ENCODE measurements around the gene RNF4. TPM values are rescaled to one million over a fixed set of nuclear protein-coding genes. Genes with fewer than 3 reads are reported as not detected.

RNF4 gene
- total and polyA plus RNA-seq, 10 of the 15 experiments (the other 5 are each of a cell fraction or from before 2014, with no cell fraction given): 34.9 to 145 (median 76.1) TPM

DNA sequence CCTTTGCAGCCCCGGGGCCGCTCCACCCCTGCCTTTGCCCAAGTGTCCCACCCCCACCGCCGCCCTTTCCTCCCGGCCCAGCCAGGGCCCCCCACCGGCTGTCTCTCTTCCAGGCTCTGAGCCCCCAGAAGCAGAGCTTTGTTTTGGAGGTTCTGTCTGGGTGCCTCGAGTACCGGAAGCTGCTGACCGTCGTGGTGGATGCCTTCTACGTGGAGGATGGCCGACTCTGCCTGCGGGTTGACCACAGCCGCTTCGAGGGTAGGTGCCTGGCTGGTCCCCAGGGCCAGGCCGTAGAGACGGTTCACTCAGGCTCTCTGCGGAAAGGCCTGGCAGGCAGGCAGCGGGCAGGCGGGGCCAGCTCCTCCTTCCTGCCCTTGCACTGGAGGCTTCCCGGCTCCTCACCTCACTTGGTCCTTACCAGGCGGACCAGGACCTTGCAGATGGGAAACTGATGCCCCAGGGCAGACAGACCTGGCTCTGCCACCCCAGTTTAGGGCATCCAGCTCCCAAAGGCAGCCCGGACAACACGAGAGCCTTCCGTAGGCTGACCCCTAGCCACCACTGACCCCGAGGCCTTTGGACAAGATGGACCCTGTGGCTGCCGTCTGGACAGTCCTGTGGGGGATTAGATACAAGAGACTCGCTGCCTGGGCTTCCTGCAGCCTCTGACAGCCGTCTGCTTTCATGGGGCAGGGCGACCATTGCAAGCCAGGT lies 32.0 kb upstream of the RNF4 start (continued):
- TF ChIP-seq, protein P1, sequence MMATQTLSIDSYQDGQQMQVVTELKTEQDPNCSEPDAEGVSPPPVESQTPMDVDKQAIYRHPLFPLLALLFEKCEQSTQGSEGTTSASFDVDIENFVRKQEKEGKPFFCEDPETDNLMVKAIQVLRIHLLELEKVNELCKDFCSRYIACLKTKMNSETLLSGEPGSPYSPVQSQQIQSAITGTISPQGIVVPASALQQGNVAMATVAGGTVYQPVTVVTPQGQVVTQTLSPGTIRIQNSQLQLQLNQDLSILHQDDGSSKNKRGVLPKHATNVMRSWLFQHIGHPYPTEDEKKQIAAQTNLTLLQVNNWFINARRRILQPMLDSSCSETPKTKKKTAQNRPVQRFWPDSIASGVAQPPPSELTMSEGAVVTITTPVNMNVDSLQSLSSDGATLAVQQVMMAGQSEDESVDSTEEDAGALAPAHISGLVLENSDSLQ (IDR thresholded peaks at IDR 0.05): no peak
- TF ChIP-seq ZNF384 (IDR thresholded peaks at IDR 0.05; ENCODE audit: borderline replicate concordance, low read depth, low read length) (no peak), TCF7 (IDR thresholded peaks at IDR 0.05; ENCODE audit: borderline replicate concordance) (no peak)

DNA sequence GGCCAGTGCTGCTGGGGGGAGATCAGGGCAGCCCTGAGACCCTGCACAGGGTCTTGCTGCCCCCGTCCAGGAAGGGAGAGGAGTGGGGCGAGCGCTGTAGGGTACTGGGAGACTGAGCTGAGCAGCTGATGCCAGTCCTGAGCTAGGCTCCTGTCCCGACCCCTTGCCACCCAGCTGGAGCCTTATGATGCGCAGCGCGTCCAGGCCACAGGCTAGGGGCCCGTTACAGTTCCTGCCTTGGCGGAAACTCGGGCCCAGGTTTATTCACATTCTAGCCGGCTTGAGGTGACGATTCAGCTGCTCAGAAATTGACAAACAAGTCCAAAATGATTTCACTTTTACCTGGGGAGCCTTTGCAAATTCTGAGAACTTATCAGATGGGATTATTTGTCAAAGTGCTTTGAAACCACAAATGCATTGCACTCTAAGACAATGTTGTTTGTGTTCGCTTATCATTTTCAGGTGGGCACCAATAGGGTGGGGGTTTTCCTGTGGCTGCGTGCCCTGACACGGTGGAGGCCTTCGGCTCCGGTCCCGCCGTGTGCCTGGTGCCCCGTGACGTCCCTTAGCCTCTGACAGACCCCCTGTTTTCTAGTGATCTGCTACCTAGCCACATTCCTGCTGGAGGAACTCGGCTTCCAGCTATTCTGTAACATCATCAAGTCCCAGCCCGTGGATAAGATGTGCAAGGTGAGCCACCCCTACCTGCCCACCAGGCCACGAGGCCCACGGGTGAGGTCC lies 31.3 kb upstream of the RNF4 start:
- intact Hi-C loops (cut with micrococcal nuclease; ENCODE audit: unreplicated experiment) (no loop called here), in situ Hi-C loops (cut with MboI) (no loop called here)
- no peak for DNase-seq (ENCODE audit: low read depth, low spot score)
- Histone ChIP-seq H4K20me1 (ENCODE audit: control insufficient read depth, insufficient read depth) (no peaks in the 10 kb centered on the region), H3K9ac (ENCODE audit: control insufficient read depth, insufficient read depth, low read length) (no peak overlapping the region), H3K27ac (ENCODE audit: control insufficient read depth, insufficient read depth) (no peak overlapping the region), H3K27me3 (replicated peaks in 1 of 2; ENCODE audit: control insufficient read depth in 2 of 2, insufficient read depth in 2 of 2, low read length in 1 of 2) (peaks cover 0 to 1% of the 10 kb centered on the region in 2 experiments; a peak in 2 of 4 replicates), H3K4me3 (no peak overlapping the region), H3K4me1 (ENCODE audit: control insufficient read depth, insufficient read depth, low read length) (peaks cover 3% of the 10 kb centered on the region; the same call in 1 of the 2 replicates), H3K4me2 (ENCODE audit: control insufficient read depth, insufficient read depth) (no peak overlapping the region), H3K36me3 (ENCODE audit: control insufficient read depth in 2 of 2, insufficient read depth in 2 of 2, low read length in 1 of 2) (no peaks in the 10 kb centered on the region), H3K79me2 (ENCODE audit: control insufficient read depth, insufficient read depth, low read length) (no peaks in the 10 kb centered on the region), H2AFZ (ENCODE audit: control insufficient read depth, low read depth, low read length) (no peak overlapping the region), H3K9me3 (replicated peaks; ENCODE audit: control insufficient read depth, insufficient read depth, low read length) (no peaks in the 10 kb centered on the region)
- RAD21 ChIA-PET (ENCODE audit: unreplicated experiment): no interaction called here
- POLR2A ChIA-PET: interaction anchor here (0.6 kb wide), 1 partner anchor 228 kb away, joined by 8 read pairs; no protein-coding TSS in a partner anchor
- no peak for FAIRE-seq
- ATAC-seq: no peak
- CTCF ChIA-PET: interaction anchor here (1.5 kb wide), 2 partner anchors 18 to 218 kb away, joined by 3 to 4 read pairs; partner anchors contain the start of gene CFAP99
- no TSS peak for BruUV-seq (replicated peaks)
- 49% methylated on average over 25 of the region's 25 CpGs for WGBS (ENCODE audit: insufficient coverage, insufficient replicate concordance, low lambda C conversion rate, missing lambda C conversion rate)
- SMC1A ChIA-PET (ENCODE audit: uncharacterized antibody, unreplicated experiment): interaction anchor here (1.6 kb wide), 1 partner anchor 218 kb away, joined by 5 read pairs; no protein-coding TSS in a partner anchor
- TF ChIP-seq BCLAF1 (IDR thresholded peaks at IDR 0.05): no peak
- no peak for TF ChIP-seq EP300 (IDR thresholded peaks at IDR 0.05; ENCODE audit: borderline replicate concordance in 1 of 2, control insufficient read depth in 1 of 2, low read depth in 2 of 2, low read length in 2 of 2)
- no peak for TF ChIP-seq NFXL1 (IDR thresholded peaks at IDR 0.05; ENCODE audit: borderline replicate concordance)
- TF ChIP-seq ZBED1 (IDR thresholded peaks at IDR 0.05; ENCODE audit: borderline replicate concordance): no peak
- TF ChIP-seq CBX5 (IDR thresholded peaks at IDR 0.05; ENCODE audit: low read depth): no peak
- TF ChIP-seq KDM1A (IDR thresholded peaks at IDR 0.05; ENCODE audit: borderline replicate concordance): no peak
- TF ChIP-seq NR2C1 (IDR thresholded peaks at IDR 0.05): no peak
- TF ChIP-seq NRF1 (conservative IDR thresholded peaks at IDR 0.05; ENCODE audit: low read depth, low read length): no peak
- TF ChIP-seq POU2F2 (IDR thresholded peaks at IDR 0.05; ENCODE audit: borderline replicate concordance, low read depth, low read length): no peak
- no peak for TF ChIP-seq NFYB (IDR thresholded peaks at IDR 0.05; ENCODE audit: insufficient read depth, low read depth, low read length)
- TF ChIP-seq RELB (IDR thresholded peaks at IDR 0.05; ENCODE audit: low read depth): no peak
- no peak for TF ChIP-seq ESRRA (IDR thresholded peaks at IDR 0.05; ENCODE audit: low read length)

All from GM12878 (cell line).